Measurements from ENCODE around the gene NEMP1.

NEMP1 gene

DNA sequence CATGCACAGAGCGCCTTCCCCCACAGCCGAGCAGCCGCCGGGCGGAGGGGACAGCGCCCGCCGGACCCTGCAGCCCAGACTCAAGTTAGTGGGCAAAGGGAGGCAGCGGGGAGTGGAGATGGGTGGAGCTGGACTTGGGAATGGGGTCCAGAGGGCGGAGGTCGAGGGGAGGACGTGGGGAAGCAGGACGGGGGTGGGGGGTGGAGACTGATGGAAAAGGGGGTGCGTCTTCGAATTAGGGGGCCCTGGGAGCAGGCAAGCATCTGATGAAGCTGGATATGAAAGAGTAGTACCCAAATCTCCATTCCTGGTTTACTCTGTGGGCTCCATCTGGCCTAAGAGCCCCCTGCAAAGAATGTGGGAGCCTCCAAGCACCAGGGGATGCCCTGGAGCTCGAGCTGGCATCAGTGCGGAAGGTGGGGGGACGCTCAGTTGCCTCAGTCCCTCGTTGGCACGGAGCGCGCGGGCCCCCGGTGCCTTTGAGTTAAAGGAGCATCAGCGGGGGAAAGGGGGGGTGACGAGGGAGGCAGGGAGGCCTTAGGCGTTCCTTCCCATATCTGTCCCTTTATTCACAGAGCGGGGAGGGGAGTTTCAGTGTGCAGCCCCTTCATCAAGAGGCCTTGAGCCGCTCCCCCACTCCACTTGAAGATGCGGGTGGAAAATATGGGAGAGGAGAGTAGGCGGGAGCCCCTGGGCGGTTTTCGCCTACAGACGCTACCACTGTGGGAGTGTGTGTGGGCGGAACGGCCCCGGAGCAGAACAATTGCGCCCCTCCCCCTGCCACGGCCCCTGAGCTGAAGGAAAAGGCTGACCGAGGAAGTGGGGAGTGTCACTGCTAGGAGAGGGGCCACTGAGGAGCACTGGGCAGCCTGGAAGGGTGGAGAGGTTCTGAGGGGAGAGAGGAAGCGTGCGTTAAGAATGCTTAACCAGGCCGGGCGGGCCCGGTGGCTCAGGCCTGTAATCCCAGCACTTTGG lies 11.0 kb upstream of the NEMP1 start:
- DNase-seq, result peak; percentile 85
- Histone ChIP-seq H3K14ac (ENCODE audit: low read length in 2 of 2) (peak overlapping the region; percentile 70 to 99), H3K4me1 (ENCODE audit: control insufficient read depth, insufficient read depth, low read depth, low read length) (peaks cover 28% of the 10 kb centered on the region), H2AFZ (ENCODE audit: low read depth, low read length) (no peak overlapping the region), H2BK120ac (ENCODE audit: low read depth, low read length) (peak overlapping the region; percentile 98), H3K23ac (ENCODE audit: low read length in 2 of 2) (peak overlapping the region in 1 of 2 experiments; percentile 95), H3K18ac (ENCODE audit: low read depth in 1 of 2, low read length in 2 of 2) (peak overlapping the region; percentile 97 to 100), H3K36me3 (ENCODE audit: control insufficient read depth in 1 of 2, insufficient read depth in 2 of 2, low read depth in 1 of 2, low read length in 2 of 2) (peaks cover 31 to 40% of the 10 kb centered on the region in 2 experiments), H4K91ac (ENCODE audit: low read length) (peak overlapping the region; percentile 94), H3K4ac (ENCODE audit: low read depth in 1 of 2, low read length in 2 of 2) (peak overlapping the region; percentile 94 to 100), H3K79me1 (replicated peaks; ENCODE audit: low read length, poor library complexity, severe bottlenecking) (peaks cover 18% of the 10 kb centered on the region), H4K8ac (ENCODE audit: low read length) (peak overlapping the region; percentile 80), H3K4me2 (ENCODE audit: low read length, poor library complexity, severe bottlenecking) (peak overlapping the region; percentile 30), H3K27ac (ENCODE audit: low read length, poor library complexity, severe bottlenecking) (peak overlapping the region; percentile 81), H2BK15ac (ENCODE audit: low read depth, poor library complexity, severe bottlenecking) (peak overlapping the region; percentile 92), H3K9ac (ENCODE audit: low read length) (peak overlapping the region; percentile 95), H2AK5ac (ENCODE audit: low read length, severe bottlenecking) (no peak overlapping the region), H3K4me3 (ENCODE audit: insufficient read depth in 1 of 2, low read depth in 1 of 2, low read length in 2 of 2) (peak overlapping the region; percentile 85 to 90), H3K9me3 (ENCODE audit: control insufficient read depth, low read length) (no peaks in the 10 kb centered on the region), H2BK5ac (ENCODE audit: low read depth, low read length, poor library complexity, severe bottlenecking) (peak overlapping the region; percentile 20), H2BK12ac (ENCODE audit: low read length in 2 of 2) (peak overlapping the region; percentile 82 to 91), H3K27me3 (ENCODE audit: control insufficient read depth in 1 of 2, insufficient read depth in 1 of 2, low read length in 2 of 2) (no peaks in the 10 kb centered on the region)
- WGBS, result under 1% methylated on average over 38 of the region's 45 CpGs

DNA sequence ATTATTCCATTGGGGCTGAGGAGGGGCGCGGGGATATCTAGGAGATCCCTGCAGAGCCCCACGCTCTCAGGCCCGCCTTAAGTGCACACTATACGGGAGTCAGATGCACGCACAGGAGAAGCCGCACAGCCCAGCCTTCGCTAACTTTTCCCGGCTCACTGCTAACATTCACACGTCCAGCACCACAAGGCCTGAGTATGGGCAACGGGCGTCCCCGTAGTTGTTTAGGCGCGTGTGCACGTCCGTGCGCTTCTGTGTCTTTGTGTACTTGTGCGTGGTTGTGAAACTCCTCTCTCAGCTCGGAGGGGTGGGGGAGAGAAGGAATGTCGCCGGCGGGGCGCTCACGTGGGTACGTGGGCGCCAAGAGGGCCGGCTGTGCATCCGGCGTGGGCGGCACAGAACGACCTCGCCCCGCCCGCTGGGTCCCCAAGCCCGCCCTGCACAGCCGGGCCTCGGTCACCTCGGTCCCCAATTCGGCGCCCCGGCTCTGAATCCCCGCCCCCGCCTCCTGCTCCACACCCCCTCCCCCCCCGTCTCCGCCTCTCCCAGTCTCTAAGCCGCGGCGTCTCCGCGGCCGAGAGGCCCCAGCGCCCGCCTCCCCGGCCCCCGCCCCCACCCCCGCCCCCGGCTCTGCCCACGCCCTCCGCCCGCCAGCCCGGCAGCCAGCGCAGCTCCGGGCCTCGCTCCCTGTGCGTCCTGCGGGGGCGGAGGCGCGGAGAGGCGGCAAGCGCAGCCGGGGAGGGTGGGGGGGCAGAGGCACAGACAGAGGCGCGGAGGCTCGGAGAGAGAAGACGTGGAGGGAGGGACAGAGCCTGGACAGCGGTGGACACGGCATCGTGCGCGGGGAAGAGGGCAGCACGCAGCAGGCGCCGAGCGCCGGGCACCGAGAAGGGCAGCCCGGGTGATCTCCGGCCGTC lies 10.0 kb upstream of the NEMP1 start, which contains the start of gene NAB2:
Gene NAB2, plus strand, starts transcription at position 761 of the 917 bp plus-strand sequence. CDS start 158 bp downstream, outside the sequence.
- H3K9me3 ChIP-seq (ENCODE audit: control insufficient read depth, low read length), result no peaks in the 10 kb centered on the region
- no peak within 1 kb of the TSS for H2AK5ac ChIP-seq (ENCODE audit: low read length, severe bottlenecking)
- no peaks in the 10 kb centered on the region for H3K27me3 ChIP-seq (ENCODE audit: control insufficient read depth in 1 of 2, insufficient read depth in 1 of 2, low read length in 2 of 2)
- under 1% methylated on average over 48 of the region's 91 CpGs for WGBS
- H2BK120ac ChIP-seq (ENCODE audit: low read depth, low read length), result peak within 1 kb of the TSS; percentile 98
- DNase-seq, result peak; percentile 99
- peak within 1 kb of the TSS; percentile 92 for H2BK15ac ChIP-seq (ENCODE audit: low read depth, poor library complexity, severe bottlenecking)
- no peak within 1 kb of the TSS for H2AFZ ChIP-seq (ENCODE audit: low read depth, low read length)
- H3K4me2 ChIP-seq (ENCODE audit: low read length, poor library complexity, severe bottlenecking), result peak within 1 kb of the TSS; percentile 84
- H4K91ac ChIP-seq (ENCODE audit: low read length), result peak within 1 kb of the TSS; percentile 94
- peak within 1 kb of the TSS; percentile 94 to 100 for H3K4ac ChIP-seq (ENCODE audit: low read depth in 1 of 2, low read length in 2 of 2)
- peak within 1 kb of the TSS; percentile 80 for H4K8ac ChIP-seq (ENCODE audit: low read length)
- H3K4me1 ChIP-seq (ENCODE audit: control insufficient read depth, insufficient read depth, low read depth, low read length), result peaks cover 20% of the 10 kb centered on the region
- peak within 1 kb of the TSS; percentile 63 for H2BK5ac ChIP-seq (ENCODE audit: low read depth, low read length, poor library complexity, severe bottlenecking)
- H3K14ac ChIP-seq (ENCODE audit: low read length in 2 of 2), result peak within 1 kb of the TSS; percentile 70 to 99
- H3K23ac ChIP-seq (ENCODE audit: low read length in 2 of 2), result peak within 1 kb of the TSS in 1 of 2 experiments; percentile 95
- H3K18ac ChIP-seq (ENCODE audit: low read depth in 1 of 2, low read length in 2 of 2), result peak within 1 kb of the TSS; percentile 97 to 100
- peak within 1 kb of the TSS; percentile 82 to 93 for H2BK12ac ChIP-seq (ENCODE audit: low read length in 2 of 2)
- H3K4me3 ChIP-seq (ENCODE audit: insufficient read depth in 1 of 2, low read depth in 1 of 2, low read length in 2 of 2), result peak within 1 kb of the TSS; percentile 85 to 90
- peak within 1 kb of the TSS; percentile 97 for H3K9ac ChIP-seq (ENCODE audit: low read length)
- H3K79me1 ChIP-seq (replicated peaks; ENCODE audit: low read length, poor library complexity, severe bottlenecking), result peaks cover 18% of the 10 kb centered on the region
- peaks cover 25 to 32% of the 10 kb centered on the region in 2 experiments for H3K36me3 ChIP-seq (ENCODE audit: control insufficient read depth in 1 of 2, insufficient read depth in 2 of 2, low read depth in 1 of 2, low read length in 2 of 2)
- peak within 1 kb of the TSS; percentile 87 for H3K27ac ChIP-seq (ENCODE audit: low read length, poor library complexity, severe bottlenecking)

GRCh38 chr12:57087691-57088353 lies 9.2 kb upstream of the NEMP1 start:
- peak; percentile 99 for DNase-seq
- Histone ChIP-seq H3K27me3 (ENCODE audit: control insufficient read depth in 1 of 2, insufficient read depth in 1 of 2, low read length in 2 of 2) (no peaks in the 10 kb centered on the region), H2BK15ac (ENCODE audit: low read depth, poor library complexity, severe bottlenecking) (peak overlapping the region; percentile 92), H3K23ac (ENCODE audit: low read length in 2 of 2) (peak overlapping the region in 1 of 2 experiments; percentile 48), H3K79me1 (replicated peaks; ENCODE audit: low read length, poor library complexity, severe bottlenecking) (peaks cover 15% of the 10 kb centered on the region), H2AFZ (ENCODE audit: low read depth, low read length) (no peak overlapping the region), H3K4ac (ENCODE audit: low read depth in 1 of 2, low read length in 2 of 2) (peak overlapping the region; percentile 97 to 99), H2AK5ac (ENCODE audit: low read length, severe bottlenecking) (peak overlapping the region; percentile 6), H2BK12ac (ENCODE audit: low read length in 2 of 2) (peak overlapping the region; percentile 73 to 93), H3K9ac (ENCODE audit: low read length) (peak overlapping the region; percentile 97), H3K18ac (ENCODE audit: low read depth in 1 of 2, low read length in 2 of 2) (peak overlapping the region; percentile 88 to 99), H3K14ac (ENCODE audit: low read length in 2 of 2) (peak overlapping the region in 1 of 2 experiments; percentile 97), H3K9me3 (ENCODE audit: control insufficient read depth, low read length) (no peaks in the 10 kb centered on the region), H3K4me3 (ENCODE audit: insufficient read depth in 1 of 2, low read depth in 1 of 2, low read length in 2 of 2) (peak overlapping the region; percentile 65 to 78), H4K8ac (ENCODE audit: low read length) (peak overlapping the region; percentile 81), H3K27ac (ENCODE audit: low read length, poor library complexity, severe bottlenecking) (peak overlapping the region; percentile 87), H3K4me2 (ENCODE audit: low read length, poor library complexity, severe bottlenecking) (peak overlapping the region; percentile 84), H2BK5ac (ENCODE audit: low read depth, low read length, poor library complexity, severe bottlenecking) (peak overlapping the region; percentile 90), H3K36me3 (ENCODE audit: control insufficient read depth in 1 of 2, insufficient read depth in 2 of 2, low read depth in 1 of 2, low read length in 2 of 2) (peaks cover 19 to 25% of the 10 kb centered on the region in 2 experiments), H2BK120ac (ENCODE audit: low read depth, low read length) (peak overlapping the region; percentile 99), H3K4me1 (ENCODE audit: control insufficient read depth, insufficient read depth, low read depth, low read length) (peaks cover 15% of the 10 kb centered on the region), H4K91ac (ENCODE audit: low read length) (peak overlapping the region; percentile 94)
- WGBS, result under 1% methylated on average over 32 of the region's 37 CpGs

Data from mesenchymal stem cell (in vitro differentiated cells and primary cell).